Naive B cell (primary cell): ENCODE results near the gene SLC35D3. TPM values are rescaled to one million over a fixed set of nuclear protein-coding genes. Genes with fewer than 3 reads are reported as not detected.

Experiments used
- polyA plus RNA-seq, 6 donors: library from polyadenylated mRNA; unstranded; fragments of 300-500 nt; fragmentation: Illumina TruSeq; gene quantifications; one replicate each; pipeline ENCODE4 v1.2.3, GENCODE V29; 2021; ENCODE audit warnings: low read depth in 6 of 6

Gene SLC35D3
- polyA plus RNA-seq, 6 donors from 2014 or later = 0.12 TPM; not detected in 5

Other genes starting within 250 kb of the SLC35D3 start
- gene MAP3K5, start 129.8 kb upstream of the SLC35D3 start, polyA plus RNA-seq = 10 to 100 TPM in 3 of 6 donors, 1 to 10 TPM in 3; 5.8 to 15.5 (median 10.1) TPM
- 10 to 100 TPM in 1 of 6 donors, 1 to 10 TPM in 5; 6.4 to 19.6 (median 8.1) TPM for gene PEX7, start 99.7 kb upstream of the SLC35D3 start, polyA plus RNA-seq
- not detected for gene IL20RA, start 122.7 kb downstream of the SLC35D3 start, polyA plus RNA-seq